WTC11 (cell line): ENCODE data around the gene S100G. TPM values are rescaled to one million over a fixed set of nuclear protein-coding genes. Genes with fewer than 3 reads are reported as not detected.

Source experiments
- ATAC-seq: fragments of 200-7000 bp; cut with Tn5 transposase; 2 replicates; pipeline ENCODE4 v1.10.0; 2021; ENCODE audit warnings: mild to moderate bottlenecking, moderate library complexity
- CTCF ChIA-PET: fragments of 300-600 bp; sonication (Branson Sonifier 250); formaldehyde crosslinking; loops from one replicate; lab custom pipeline; 2021; ENCODE audit warnings: antibody characterized with exemption; lab: Charles Lee
- POLR2A ChIA-PET: fragments of 350-600 bp; sonication (Branson Sonifier 250); formaldehyde crosslinking; loops from one replicate; lab custom pipeline; 2021; ENCODE audit warnings: antibody characterized with exemption; lab: Charles Lee
- DNase-seq: peaks from one replicate; pipeline ENCODE4 v3.0.0; 2021; ENCODE audit warnings: low spot score
- H3K27ac Mint-ChIP-seq: 2 replicates; pipeline ENCODE4 v1.8.0; 2021; ENCODE audit warnings: mixed read lengths
- H3K27me3 Mint-ChIP-seq: 2 replicates; pipeline ENCODE4 v1.8.0; 2021; ENCODE audit warnings: low read depth, mild to moderate bottlenecking, moderate library complexity, mixed read lengths
- H3K36me3 Mint-ChIP-seq: 2 replicates; pipeline ENCODE4 v1.8.0; 2021; ENCODE audit warnings: mixed read lengths
- H3K4me1 Mint-ChIP-seq: 2 replicates; pipeline ENCODE4 v1.8.0; 2022; ENCODE audit warnings: mixed read lengths
- H3K4me3 Mint-ChIP-seq: 2 replicates; pipeline ENCODE4 v1.8.0; 2021; ENCODE audit warnings: mild to moderate bottlenecking, moderate library complexity, mixed read lengths
- H3K9me3 Mint-ChIP-seq: 2 replicates; pipeline ENCODE4 v1.8.0; 2021; ENCODE audit warnings: mixed read lengths
- ARID4B ChIP-seq: sonication (generic); formaldehyde crosslinking; IDR thresholded peaks from 2 replicates; pipeline ENCODE4 v1.8.0; 2023; ENCODE audit warnings: missing genetic modification reagents, mild to moderate bottlenecking, borderline replicate concordance
- CBFB ChIP-seq: sonication (generic); formaldehyde crosslinking; IDR thresholded peaks from 2 replicates; pipeline ENCODE4 v1.8.1; 2022; ENCODE audit warnings: mild to moderate bottlenecking, low read depth, missing genetic modification reagents
- E2F1 ChIP-seq: sonication (generic); formaldehyde crosslinking; IDR thresholded peaks from 2 replicates; pipeline ENCODE4 v1.8.0; 2022; ENCODE audit warnings: mild to moderate bottlenecking, missing genetic modification reagents
- E2F5 ChIP-seq: sonication (generic); formaldehyde crosslinking; IDR thresholded peaks from 2 replicates; pipeline ENCODE4 v1.8.1; 2022; ENCODE audit warnings: mild to moderate bottlenecking, moderate library complexity, missing genetic modification reagents
- ERG ChIP-seq: fragments of 250-450 bp; sonication (Bioruptor Pico); IDR thresholded peaks from 2 replicates; pipeline ENCODE4 v1.8.0; 2021; ENCODE audit warnings: mild to moderate bottlenecking
- ESRRA ChIP-seq: sonication (generic); formaldehyde crosslinking; IDR thresholded peaks from 2 replicates; pipeline ENCODE4 v1.8.1; 2022; ENCODE audit warnings: mild to moderate bottlenecking, missing genetic modification reagents, borderline replicate concordance
- HMGXB4 ChIP-seq: sonication (generic); formaldehyde crosslinking; IDR thresholded peaks from 2 replicates; pipeline ENCODE4 v1.8.1; 2023; ENCODE audit warnings: mild to moderate bottlenecking, moderate library complexity, missing genetic modification reagents
- JUN ChIP-seq: sonication (generic); formaldehyde crosslinking; IDR thresholded peaks from 2 replicates; pipeline ENCODE4 v1.8.0; 2023; ENCODE audit warnings: mild to moderate bottlenecking, missing genetic modification reagents
- MXD4 ChIP-seq: fragments of 250-450 bp; sonication (Bioruptor Pico); IDR thresholded peaks from 2 replicates; pipeline ENCODE4 v1.8.0; 2021; ENCODE audit warnings: mild to moderate bottlenecking, moderate library complexity, borderline replicate concordance
- MYBL2 ChIP-seq: sonication (generic); formaldehyde crosslinking; IDR thresholded peaks from 2 replicates; pipeline ENCODE4 v1.8.1; 2023; ENCODE audit warnings: mild to moderate bottlenecking, moderate library complexity, missing genetic modification reagents
- SMAD4 ChIP-seq: sonication (generic); formaldehyde crosslinking; IDR thresholded peaks from 2 replicates; pipeline ENCODE4 v1.8.0; 2022; ENCODE audit warnings: mild to moderate bottlenecking, missing genetic modification reagents
- TCF7 ChIP-seq: sonication (generic); formaldehyde crosslinking; IDR thresholded peaks from 2 replicates; pipeline ENCODE4 v1.8.0; 2022; ENCODE audit warnings: mild to moderate bottlenecking, low read depth, missing genetic modification reagents, moderate library complexity
- TP53 ChIP-seq: sonication (generic); formaldehyde crosslinking; IDR thresholded peaks from 2 replicates; pipeline ENCODE4 v1.8.1; 2023; ENCODE audit warnings: mild to moderate bottlenecking, missing genetic modification reagents
- ZNF121 ChIP-seq: sonication (generic); formaldehyde crosslinking; IDR thresholded peaks from 2 replicates; pipeline ENCODE4 v1.8.0; 2023; ENCODE audit warnings: missing genetic modification reagents
- ZNF263 ChIP-seq: sonication (generic); formaldehyde crosslinking; IDR thresholded peaks from 2 replicates; pipeline ENCODE4 v1.8.1; 2022; ENCODE audit warnings: low read depth, mild to moderate bottlenecking, moderate library complexity, missing genetic modification reagents
- ZNF416 ChIP-seq: fragments of 250-450 bp; sonication (Bioruptor Pico); IDR thresholded peaks from 2 replicates; pipeline ENCODE4 v1.9.0; 2021; ENCODE audit warnings: mild to moderate bottlenecking, inconsistent platforms
- total RNA-seq: library from RNA; stranded (reverse); gene quantifications from 3 replicates; pipeline ENCODE4 v1.2.3, GENCODE V29; 2021
- TF ChIP-seq, protein P1 (sequence below): sonication (generic); formaldehyde crosslinking; IDR thresholded peaks from 2 replicates; pipeline ENCODE4 v1.8.1; 2022; ENCODE audit warnings: low read depth, mild to moderate bottlenecking, moderate library complexity, missing genetic modification reagents, borderline replicate concordance
- TF ChIP-seq, protein P2 (sequence below): sonication (generic); formaldehyde crosslinking; conservative IDR thresholded peaks from 2 replicates; pipeline ENCODE4 v1.8.1; 2023; ENCODE audit warnings: mild to moderate bottlenecking, low read depth, missing genetic modification reagents, moderate library complexity

Gene S100G
- total RNA-seq, 1 experiment from 2014 or later, result not detected

- ATAC-seq, result no peak
- TF ChIP-seq, protein P1, sequence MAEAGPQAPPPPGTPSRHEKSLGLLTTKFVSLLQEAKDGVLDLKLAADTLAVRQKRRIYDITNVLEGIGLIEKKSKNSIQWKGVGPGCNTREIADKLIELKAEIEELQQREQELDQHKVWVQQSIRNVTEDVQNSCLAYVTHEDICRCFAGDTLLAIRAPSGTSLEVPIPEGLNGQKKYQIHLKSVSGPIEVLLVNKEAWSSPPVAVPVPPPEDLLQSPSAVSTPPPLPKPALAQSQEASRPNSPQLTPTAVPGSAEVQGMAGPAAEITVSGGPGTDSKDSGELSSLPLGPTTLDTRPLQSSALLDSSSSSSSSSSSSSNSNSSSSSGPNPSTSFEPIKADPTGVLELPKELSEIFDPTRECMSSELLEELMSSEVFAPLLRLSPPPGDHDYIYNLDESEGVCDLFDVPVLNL (CRISPR knock-in tag), result no peak
- TF ChIP-seq SMAD4 (no peak), E2F1 (CRISPR knock-in tag) (no peak), ZNF263 (CRISPR knock-in tag) (no peak), TCF7 (CRISPR knock-in tag) (no peak)
- Mint-ChIP-seq H3K27ac (no peak overlapping the region), H3K4me1 (peaks cover 26% of the 10 kb centered on the region), H3K27me3 (no peaks in the 10 kb centered on the region), H3K36me3 (peaks cover 44% of the 10 kb centered on the region), H3K4me3 (no peak overlapping the region), H3K9me3 (no peaks in the 10 kb centered on the region)
- no peak for DNase-seq
- ChIA-PET CTCF (no interaction called here), POLR2A (interaction anchor here (0.7 kb wide), 1 partner anchor 137 kb away, joined by 3 read pairs; no protein-coding TSS in a partner anchor)
Measured at GRCh38 chrX:16661495-16661894, 11.5 kb downstream of the S100G start.

GRCh38 chrX:16662402-16662801 lies 12.4 kb downstream of the S100G start:
- H3K4me3 Mint-ChIP-seq, result no peak overlapping the region
- ChIA-PET POLR2A (no interaction called here), CTCF (interaction anchor here (0.6 to 2.7 kb wide), 3 partner anchors 33 to 226 kb away, joined by 3 to 12 read pairs (median 4); no protein-coding TSS in a partner anchor)
- no peak for DNase-seq
- no peaks in the 10 kb centered on the region for H3K27me3 Mint-ChIP-seq
- no peaks in the 10 kb centered on the region for H3K9me3 Mint-ChIP-seq
- H3K27ac Mint-ChIP-seq, result no peak overlapping the region; the same call in 1 of the 2 replicates
- no peak for ATAC-seq
- peaks cover 27% of the 10 kb centered on the region for H3K4me1 Mint-ChIP-seq
- peaks cover 42% of the 10 kb centered on the region for H3K36me3 Mint-ChIP-seq
- no peak for TF ChIP-seq CBFB (CRISPR knock-in tag)
- no peak for TF ChIP-seq JUN (CRISPR knock-in tag)
- no peak for TF ChIP-seq E2F1 (CRISPR knock-in tag)
- no peak for TF ChIP-seq MXD4 (CRISPR knock-in tag)
- TF ChIP-seq ESRRA, result no peak
- TF ChIP-seq, protein P2, sequence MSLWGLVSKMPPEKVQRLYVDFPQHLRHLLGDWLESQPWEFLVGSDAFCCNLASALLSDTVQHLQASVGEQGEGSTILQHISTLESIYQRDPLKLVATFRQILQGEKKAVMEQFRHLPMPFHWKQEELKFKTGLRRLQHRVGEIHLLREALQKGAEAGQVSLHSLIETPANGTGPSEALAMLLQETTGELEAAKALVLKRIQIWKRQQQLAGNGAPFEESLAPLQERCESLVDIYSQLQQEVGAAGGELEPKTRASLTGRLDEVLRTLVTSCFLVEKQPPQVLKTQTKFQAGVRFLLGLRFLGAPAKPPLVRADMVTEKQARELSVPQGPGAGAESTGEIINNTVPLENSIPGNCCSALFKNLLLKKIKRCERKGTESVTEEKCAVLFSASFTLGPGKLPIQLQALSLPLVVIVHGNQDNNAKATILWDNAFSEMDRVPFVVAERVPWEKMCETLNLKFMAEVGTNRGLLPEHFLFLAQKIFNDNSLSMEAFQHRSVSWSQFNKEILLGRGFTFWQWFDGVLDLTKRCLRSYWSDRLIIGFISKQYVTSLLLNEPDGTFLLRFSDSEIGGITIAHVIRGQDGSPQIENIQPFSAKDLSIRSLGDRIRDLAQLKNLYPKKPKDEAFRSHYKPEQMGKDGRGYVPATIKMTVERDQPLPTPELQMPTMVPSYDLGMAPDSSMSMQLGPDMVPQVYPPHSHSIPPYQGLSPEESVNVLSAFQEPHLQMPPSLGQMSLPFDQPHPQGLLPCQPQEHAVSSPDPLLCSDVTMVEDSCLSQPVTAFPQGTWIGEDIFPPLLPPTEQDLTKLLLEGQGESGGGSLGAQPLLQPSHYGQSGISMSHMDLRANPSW (CRISPR knock-in tag), result no peak
- TF ChIP-seq TCF7 (CRISPR knock-in tag), result no peak
- TF ChIP-seq HMGXB4 (CRISPR knock-in tag), result no peak
- no peak for TF ChIP-seq ZNF416
- TF ChIP-seq MYBL2, result no peak
- TF ChIP-seq ZNF121, result no peak
- no peak for TF ChIP-seq E2F5 (CRISPR knock-in tag)
- no peak for TF ChIP-seq ERG
- TF ChIP-seq ARID4B (CRISPR knock-in tag), result no peak
- TF ChIP-seq TP53 (CRISPR knock-in tag), result no peak
